HG02943 (cell line): Measurements from ENCODE around the gene C17orf75.
"Not testable (repeated sequence)": the region's sequence is repeated elsewhere in the genome, so short reads cannot be mapped to it uniquely, and the experiment has no call there.

Source experiments
- ATAC-seq: cut with Tn5 transposase; IDR thresholded peaks from one replicate; pipeline ENCODE4 v1.9.1; 2021; ENCODE audit warnings: mild to moderate bottlenecking, low read depth, moderate library complexity; ENCODE audit not compliant: unreplicated experiment

C17orf75 gene

DNA sequence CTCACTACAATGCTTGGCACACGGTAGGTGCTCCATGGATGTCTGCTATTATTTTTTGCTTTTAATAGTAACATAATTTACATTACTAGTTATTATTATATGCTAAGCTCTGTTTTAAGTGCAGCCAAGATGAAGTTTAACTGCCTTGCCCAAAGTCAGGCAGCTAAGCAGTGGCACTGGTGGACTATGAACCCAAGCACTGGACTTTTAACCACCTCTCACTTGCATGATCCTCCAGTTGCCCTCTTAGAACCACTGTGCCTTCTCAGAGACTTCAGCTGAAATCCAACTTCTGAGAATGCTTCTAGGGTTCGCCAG, 6.5 kb upstream of the C17orf75 start:
- ATAC-seq = no peak

DNA sequence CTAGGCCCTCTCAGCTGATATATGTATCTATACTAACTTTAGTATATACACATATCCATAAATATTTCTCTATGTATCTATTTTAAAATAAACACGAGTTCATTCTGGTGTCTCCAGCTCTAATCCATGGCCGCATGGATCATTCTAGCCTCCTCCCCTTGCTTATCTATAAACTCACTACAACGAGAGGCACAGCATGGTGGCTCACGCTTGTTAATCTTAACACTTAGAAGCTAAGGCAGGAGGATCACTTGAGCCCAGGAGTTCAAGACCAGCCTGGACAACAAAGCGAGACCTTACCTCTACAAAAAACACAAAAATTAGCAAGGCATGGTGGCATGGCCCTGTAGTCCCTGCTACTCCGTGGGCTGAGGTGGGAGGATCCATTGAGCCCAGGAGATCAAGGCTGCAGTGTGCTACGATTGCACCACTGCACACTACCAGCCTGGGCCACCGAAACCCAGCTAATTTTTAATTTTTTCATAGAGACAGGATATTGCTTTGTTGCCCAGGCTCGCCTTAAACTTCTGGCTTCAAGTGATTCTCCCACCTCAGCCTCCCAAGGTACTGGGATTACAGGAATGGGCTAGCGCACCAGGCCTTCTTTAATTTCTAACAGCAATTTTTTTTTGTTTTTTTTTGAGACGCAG, 4.1 kb upstream of the C17orf75 start:
- no peak for ATAC-seq

DNA sequence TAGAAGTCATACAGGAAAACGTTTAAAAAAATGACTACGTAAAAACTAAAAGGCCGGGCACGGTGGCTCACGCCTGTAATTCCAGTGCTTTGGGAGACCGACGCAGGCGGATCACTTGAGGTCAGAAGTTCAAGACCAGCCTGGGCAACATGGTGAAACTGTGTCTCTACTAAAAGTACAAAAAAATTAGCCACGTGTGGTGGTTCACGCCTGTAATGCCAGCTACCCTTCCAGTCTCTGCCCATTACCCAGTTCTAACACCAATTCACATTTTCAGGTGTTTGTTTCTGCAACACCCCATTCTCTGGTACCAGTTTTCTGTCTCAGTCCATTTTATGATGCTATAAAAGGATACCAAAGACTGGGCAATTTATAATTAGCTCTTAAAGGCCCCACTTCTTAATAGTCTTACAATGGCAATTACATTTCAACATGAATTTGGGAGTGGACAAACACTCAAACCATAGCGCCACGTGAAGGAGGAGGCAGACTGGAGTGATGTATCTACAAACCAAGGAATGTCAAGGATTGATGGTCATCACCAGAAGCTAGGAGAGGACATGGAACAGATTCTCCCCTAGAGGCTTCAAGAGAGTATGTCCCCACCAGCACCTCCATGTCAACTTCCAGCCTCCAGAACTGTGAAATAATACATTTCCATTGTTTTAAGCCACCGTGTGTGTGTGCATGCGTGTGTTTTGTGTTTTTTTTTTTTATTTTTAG, 791 bp upstream of the C17orf75 start:
- ATAC-seq = no peak

DNA sequence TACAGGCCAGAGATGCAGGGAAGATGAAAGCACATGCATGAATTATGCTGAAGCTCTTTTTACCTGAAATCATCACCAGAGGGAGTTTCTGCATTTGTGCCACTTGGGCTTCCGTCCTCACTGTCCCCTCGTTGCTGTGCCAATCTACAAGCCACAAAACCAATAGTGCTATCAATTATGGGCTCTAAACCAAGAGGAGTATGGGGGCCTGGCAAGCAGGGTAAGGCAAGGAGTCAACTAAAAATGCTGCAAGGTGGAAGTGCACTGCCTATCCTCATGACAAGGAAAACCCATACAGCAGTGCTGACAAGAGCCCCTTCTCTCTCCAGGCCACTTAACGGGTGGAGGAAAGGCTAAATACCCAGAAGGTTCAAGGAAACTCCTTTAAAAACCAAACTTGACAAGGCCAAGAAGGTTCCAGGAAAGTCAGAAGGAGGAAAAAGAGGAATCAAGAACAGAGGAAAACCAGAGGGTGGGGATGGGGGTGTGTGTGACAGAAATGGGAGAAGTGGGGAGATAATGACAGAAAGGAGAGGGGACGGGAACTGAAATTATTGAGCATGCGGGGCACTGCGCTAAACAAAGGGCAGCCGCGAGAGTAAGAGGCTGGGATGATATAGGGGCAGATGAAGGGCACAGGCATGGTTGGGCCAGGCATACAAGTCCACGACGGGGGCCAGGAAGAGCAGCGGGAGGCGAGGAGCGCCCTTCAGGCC, 674 bp downstream of the C17orf75 start:
- no peak for ATAC-seq

DNA sequence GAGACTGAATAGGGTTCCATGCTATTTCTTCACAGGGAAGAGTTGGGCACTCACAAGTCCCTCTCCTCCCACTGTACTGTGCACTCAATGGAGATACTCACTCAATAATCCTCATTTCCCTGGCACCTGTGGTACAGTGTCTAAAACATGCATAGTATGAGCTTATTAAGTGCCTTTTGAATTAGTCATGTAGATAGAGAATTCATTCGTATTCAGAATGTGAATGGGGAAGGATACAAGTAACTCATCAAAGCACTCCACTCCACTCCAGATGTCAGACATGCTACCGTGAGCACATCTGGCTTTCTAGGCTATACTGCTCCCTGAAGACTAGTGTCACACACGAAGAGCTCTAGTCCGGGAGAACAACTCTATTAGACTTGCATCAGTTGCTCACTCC, 6.3 kb downstream of the C17orf75 start:
- no peak for ATAC-seq

DNA sequence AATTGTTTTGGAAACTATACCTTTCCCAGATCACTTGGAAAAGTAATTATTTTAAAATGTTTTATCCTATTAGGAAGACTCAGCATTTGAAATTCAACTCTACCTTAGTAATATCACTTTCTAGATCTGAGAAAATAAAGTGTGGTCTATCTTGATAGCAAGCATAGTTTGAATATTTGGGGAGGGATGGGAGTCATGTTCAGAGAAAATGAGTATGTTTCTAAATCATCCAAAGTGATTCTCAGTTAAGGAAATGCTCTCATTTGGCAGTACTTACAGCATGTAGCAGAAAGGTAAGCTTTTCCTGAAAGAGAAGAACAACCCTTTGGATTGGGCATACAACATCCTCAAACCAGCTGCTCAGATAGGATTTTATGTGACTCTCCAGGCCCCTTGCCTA, 6.9 kb downstream of the C17orf75 start:
- no peak for ATAC-seq

DNA sequence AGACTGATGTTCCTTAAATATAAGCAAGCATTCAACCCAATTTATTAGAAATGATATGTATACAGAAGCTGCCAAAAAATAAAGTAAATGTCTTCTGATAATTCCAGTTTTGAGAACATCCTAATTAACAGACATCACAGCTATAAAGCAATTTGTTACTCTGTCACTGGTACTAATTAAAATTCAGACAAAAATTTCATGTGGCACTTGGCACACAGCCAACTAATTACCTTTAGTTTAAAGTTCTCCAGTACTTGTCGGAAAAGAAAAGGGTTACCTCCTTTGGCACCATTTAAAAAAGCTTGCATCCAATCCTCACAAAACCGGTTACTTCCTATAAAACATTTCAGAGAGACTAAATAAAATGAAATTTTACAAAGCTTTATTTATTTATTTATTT, 8.8 kb downstream of the C17orf75 start:
- no peak for ATAC-seq

DNA sequence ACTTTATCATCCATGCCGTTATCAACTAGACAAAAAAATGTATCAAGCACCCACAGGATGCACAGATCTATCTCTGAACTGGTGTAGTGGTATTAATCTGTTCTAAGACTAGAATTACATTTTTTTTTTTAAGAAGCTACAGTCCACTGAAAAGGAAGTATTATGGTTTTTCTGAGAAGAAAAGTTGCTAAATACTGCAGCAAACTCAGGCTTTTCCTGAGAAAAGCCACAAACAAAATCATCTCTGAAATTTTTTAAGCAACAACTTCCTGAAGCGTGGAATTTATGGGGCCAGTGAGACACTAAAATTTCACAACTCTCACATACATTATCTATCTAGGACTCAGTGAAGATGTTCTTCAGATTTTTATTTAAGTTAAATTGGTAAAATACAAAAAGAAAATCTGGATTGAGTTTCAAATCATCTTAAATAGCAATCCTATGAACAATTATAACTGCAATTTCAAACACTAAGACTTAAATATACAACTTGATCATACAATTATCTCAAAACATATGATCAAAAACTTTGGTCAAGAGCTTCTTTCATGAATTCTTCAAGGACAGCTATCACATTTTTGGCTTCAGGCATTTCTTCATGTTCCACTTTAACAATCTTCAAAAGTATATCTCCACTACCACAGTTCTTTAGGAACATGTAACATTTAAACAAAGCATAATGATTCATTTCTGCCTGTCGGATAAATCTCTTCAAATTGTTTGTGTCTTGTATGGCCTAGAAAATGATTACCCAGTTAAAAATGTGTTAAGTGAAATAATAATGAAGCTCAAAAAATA, 10.5 kb downstream of the C17orf75 start:
- ATAC-seq = no peak

DNA sequence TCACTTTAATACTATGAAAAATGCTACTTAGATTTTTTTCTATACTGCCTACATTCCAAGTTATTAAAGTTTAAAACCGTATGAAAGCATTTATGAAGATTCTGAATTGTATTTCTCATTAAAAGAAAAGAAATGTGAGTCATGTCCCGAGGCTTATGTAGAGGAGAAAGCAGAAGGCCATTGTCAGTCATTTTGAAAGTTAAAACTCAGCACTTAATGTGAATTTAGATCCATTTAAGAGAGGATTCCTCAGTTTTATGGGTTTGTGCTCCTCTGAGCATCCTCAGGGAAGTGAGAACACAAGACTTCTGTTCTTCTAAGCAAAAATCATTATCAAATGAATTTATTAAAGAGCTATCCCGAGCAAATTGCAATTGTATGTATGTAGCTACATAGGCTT, 11.8 kb downstream of the C17orf75 start:
- no peak for ATAC-seq

DNA sequence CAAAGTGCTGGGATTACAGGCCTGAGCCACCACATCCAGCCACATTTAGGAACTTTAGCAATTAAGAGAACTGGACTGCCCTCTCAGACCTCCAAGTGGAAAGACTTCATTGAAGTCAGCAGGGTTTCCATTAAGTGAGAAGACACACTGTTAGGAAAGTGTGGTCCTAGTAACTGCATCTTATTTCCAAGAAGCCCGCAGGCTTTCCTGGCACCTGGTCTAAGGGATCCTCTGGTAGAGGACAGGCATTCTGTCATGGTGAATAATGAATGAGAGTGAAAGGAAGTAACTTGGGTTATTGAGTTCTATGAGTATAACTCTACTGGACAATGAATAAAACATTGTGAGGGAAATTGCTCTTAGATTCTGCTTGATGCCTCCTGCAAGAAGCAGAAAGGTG, 14.1 kb downstream of the C17orf75 start:
- no peak for ATAC-seq

DNA sequence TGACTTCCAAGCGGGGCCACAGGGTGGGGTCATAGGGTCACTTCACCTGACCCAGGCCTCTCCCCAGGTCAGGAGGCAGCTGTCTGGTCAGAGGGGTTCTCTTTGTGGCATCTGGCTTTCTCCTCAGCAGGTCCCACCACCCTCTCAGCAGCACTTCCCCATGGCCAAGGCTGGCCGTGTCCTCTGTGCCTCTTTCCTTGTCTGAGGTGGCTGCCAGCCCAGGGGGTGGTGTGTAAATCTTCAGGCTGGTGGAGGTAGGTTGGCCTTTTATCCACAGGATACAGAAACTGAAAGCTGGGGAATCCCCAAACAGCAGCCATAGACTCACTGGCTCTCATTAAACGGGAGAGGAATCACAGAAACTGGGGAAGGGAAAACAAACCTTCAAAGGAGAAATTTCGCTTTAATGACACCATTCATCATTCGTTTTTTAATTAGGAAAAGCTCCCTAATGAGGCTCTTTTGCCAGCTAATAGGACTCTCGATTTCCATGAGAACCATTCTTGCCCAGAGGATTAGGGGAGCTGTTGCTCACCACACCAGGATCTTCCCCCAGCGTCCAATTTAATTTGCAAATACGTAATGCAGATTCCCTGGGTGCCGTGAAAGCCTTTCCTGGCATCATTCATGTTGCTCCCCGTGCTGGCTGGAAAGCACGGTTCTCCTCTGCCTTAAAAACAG, 18.0 kb downstream of the C17orf75 start:
- no peak for ATAC-seq

DNA sequence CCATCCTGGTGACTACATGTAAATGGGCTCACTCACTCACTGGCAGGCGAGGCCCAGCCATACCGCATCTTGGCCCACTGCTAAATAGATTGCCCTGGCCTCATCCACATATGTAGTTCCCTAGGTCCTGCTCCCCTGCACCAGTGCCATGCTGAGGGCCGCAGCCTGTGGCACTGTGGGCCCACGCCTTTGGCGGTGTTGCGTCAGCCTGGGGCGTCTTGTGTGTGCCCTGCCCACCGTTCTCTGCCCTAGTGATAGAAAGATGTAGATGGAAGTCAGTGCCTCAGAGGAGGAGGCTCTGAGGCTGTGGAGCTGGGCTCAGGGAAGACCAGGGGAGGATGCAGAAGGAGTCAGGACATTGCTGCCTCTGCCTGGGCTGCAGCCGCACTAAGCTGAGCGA, 18.9 kb downstream of the C17orf75 start:
- no peak for ATAC-seq

DNA sequence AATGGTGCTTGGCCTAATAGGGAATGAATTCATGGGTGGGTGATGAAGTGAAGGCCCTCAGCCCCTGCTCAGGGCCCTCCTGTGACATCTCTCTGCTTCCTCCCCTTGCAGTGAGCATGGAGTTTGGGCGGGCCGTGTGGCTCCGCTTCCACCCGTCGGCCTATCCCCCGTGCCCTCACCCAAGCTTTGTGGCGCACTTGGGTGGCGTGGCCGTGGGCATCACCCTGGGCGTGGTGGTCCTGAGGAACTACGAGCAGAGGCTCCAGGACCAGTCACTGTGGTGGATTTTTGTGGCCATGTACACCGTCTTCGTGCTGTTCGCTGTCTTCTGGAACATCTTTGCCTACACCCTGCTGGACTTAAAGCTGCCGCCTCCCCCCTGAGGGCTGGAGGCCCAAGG, 21.1 kb downstream of the C17orf75 start:
- ATAC-seq = no peak

DNA sequence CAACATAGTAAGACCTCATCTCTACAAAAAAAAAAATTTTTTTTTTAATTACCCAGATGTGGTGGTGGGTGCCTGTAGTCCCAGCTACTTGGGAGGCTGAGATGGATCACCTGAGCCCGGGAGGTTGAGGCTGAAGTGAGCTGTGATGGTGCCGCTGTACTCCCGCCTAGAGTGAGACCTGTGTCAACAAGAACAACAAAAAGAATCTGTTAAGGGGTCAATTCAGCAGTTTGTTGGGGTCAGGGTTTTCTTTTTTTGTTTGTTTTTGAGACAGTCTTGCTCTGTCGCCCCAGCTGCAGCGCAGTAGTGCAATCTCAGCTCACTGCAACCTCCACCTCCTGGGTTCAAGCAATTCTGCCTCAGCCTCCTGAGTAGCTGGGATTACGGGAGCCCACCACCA, 21.9 kb downstream of the C17orf75 start:
- ATAC-seq = not testable (repeated sequence)

DNA sequence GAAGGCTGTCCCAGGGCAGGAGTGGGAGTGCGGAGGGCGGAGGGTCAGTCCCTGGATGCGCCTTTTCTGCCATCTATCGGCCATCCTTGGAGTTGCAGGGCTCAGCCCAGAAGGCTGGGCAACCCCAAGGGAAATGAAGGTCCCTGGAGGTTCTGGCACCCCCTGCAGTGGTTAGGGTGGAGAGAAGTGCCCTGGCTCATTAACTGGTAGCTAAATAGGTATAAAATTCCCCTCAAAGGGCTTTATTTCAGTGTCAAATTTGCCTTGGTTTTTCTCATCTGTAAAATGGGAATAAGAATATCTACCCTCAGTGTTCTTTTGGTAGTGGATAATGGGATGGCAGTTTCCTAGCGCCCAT, 22.4 kb downstream of the C17orf75 start:
- peak; percentile 59 for ATAC-seq

DNA sequence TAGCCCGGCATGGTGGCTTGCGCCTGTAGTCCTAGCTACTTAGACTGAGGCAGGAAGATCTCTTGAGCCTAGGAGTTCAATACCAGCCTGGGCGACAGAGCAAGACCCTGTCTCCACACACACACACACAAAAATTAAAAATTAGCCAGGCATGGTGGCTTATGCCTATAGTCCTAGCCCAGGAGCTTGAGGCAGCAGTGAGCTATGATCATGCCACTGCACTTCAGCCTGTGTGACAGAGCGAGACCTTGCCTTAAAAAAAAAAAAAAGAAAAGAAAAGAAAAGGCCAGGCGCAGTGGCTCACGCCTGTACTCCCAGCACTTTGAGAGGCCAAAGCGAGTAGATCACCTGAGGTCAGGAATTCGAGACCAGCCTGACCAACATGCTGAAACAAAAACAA, 23.9 kb downstream of the C17orf75 start:
- ATAC-seq = no peak

DNA sequence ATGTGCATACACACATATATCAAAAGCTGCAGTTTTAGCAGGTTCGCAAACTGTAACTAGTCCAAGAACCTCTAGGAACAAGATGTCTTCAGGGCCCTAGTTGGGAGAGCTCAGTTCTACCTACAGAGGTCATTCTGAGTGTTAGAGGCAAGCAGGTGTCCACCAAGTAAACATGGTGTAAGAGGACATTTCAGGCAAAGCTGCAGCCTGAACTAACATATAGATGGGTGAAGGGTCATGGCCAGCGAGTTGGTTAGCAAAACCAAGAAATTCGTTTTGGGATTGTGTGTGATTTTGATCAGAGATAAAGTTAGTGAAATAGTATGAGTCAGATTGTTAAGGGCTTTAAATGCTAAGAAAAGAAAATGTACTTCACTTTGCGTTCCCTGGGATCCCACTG, 24.6 kb downstream of the C17orf75 start:
- no peak for ATAC-seq

DNA sequence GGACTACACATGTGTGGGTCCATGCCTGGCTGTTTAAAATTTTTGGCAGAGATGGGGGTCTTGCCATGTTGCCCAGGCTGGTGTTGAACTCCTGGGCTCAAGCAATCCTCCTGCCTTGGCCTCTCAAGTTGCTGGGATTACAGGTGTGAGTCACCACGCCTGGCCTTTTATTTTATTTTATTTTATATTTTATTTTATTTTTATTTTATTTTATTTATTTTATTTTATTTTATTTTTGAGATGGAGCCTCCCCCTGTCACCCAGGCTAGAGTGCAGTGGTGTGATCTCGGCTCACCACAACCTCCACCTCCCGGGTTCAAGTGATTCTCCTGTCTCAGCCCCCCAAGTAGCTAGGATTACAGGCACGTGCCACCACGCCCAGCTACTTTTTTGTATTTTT, 25.3 kb downstream of the C17orf75 start:
- not testable (repeated sequence) for ATAC-seq

DNA sequence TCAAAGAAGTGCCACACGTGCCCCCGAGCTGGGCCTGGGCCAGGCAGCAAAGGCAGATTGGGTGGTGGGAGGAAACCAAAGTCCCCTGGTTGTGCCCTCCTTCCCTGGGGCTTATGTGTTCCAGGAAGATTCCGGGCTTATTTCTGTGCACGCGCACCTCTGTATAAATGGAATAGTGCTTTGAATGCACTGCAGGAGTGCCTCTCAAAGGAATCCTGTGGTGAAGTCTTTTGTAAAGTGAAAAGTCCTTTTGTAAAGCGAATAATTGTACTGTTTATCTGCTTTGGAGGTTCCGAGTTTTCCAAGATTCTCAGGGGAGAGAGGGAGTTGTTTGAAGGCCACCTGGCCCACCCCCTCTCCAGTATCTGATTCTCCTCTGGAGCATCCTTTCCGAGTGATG, 26.8 kb downstream of the C17orf75 start:
- ATAC-seq = no peak

DNA sequence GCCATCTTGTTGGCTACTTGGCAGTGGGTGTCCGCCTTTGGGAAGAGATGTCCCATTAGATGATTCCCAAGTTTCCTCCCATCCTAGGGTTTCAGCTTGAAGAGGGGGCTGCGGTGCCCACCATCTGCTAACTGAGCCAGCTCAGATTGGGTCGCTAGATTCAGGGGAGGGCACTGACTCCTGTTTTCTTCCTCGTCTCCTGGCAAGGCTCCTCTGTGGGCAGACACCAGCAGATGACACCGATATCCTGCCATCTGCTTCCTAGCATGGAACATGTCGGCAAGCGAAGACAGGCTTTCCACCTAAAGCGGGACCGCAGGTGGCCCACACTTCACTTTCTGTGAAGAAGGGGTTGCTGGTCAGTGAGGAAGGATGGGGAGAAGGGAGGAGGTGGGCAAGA, 27.3 kb downstream of the C17orf75 start:
- no peak for ATAC-seq
